ENCODE measurements around the gene TEPSIN.
"Not testable (repeated sequence)": the region's sequence is repeated elsewhere in the genome, so short reads cannot be mapped to it uniquely, and the experiment has no call there.

The TEPSIN gene

DNA sequence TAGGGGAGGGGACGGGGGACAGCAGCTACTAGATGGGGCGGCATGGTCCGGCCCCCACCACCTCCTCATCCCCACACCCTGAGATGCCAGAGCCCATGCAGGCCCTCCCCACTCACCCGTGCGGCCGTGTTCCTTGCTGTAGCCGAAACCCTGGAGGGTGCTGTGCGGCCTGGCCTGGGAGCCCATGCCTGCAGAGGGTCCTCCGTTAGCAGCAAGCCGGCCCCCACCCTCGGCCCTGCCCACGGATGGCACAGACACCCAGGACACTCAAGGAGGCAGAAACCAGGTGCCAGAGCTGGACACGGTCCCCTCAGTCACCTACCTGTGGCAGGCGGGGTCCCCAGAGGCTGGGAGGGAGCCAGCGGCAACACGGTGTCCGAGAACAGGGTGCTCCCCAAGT, 5.5 kb downstream of the TEPSIN start:
- Histone ChIP-seq H3K27me3 (no peaks in the 10 kb centered on the region), H3K27ac (no peak overlapping the region), H4K20me1 (peaks cover 64% of the 10 kb centered on the region), H3K36me3 (peaks cover 76% of the 10 kb centered on the region), H3K4me1 (peaks cover 18% of the 10 kb centered on the region), H3K9ac (no peak overlapping the region), H3K4me3 (no peak overlapping the region), H3K9me3 (no peaks in the 10 kb centered on the region), H3K4me2 (no peak overlapping the region)
- TF ChIP-seq Cebpa-rat (IDR thresholded peaks at IDR 0.05): no peak

GRCh38 chr17:81232616-81233241, 6.1 kb downstream of the TEPSIN start:
- no peak for TF ChIP-seq Cebpa-rat (IDR thresholded peaks at IDR 0.05)
- Histone ChIP-seq H3K4me3 (no peak overlapping the region), H3K27me3 (no peaks in the 10 kb centered on the region), H3K4me2 (no peak overlapping the region), H3K27ac (no peak overlapping the region), H4K20me1 (peaks cover 59% of the 10 kb centered on the region), H3K36me3 (peaks cover 80% of the 10 kb centered on the region), H3K9ac (no peak overlapping the region), H3K4me1 (peaks cover 12% of the 10 kb centered on the region), H3K9me3 (no peaks in the 10 kb centered on the region)

GRCh38 chr17:81231766-81232581, 6.9 kb downstream of the TEPSIN start:
- peaks cover 4% of the 10 kb centered on the region; the same call in 1 of the 2 replicates for H3K9me3 ChIP-seq
- H3K27ac ChIP-seq: no peak overlapping the region
- H3K9ac ChIP-seq: no peak overlapping the region
- peaks cover 51% of the 10 kb centered on the region for H4K20me1 ChIP-seq
- TF ChIP-seq Cebpa-rat (IDR thresholded peaks at IDR 0.05): no peak
- no peak overlapping the region for H3K4me3 ChIP-seq
- H3K27me3 ChIP-seq: no peaks in the 10 kb centered on the region
- H3K36me3 ChIP-seq: peaks cover 78% of the 10 kb centered on the region
- H3K4me1 ChIP-seq: peaks cover 5% of the 10 kb centered on the region; the same call in 1 of the 2 replicates
- H3K4me2 ChIP-seq: no peak overlapping the region

GRCh38 chr17:81231121-81231645, 7.7 kb downstream of the TEPSIN start:
- TF ChIP-seq Cebpa-rat (IDR thresholded peaks at IDR 0.05): no peak
- no peaks in the 10 kb centered on the region for H3K27me3 ChIP-seq
- peaks cover 43% of the 10 kb centered on the region for H4K20me1 ChIP-seq
- H3K4me1 ChIP-seq: no peaks in the 10 kb centered on the region
- H3K27ac ChIP-seq: no peak overlapping the region
- H3K9me3 ChIP-seq: peaks cover 4% of the 10 kb centered on the region; the same call in 1 of the 2 replicates
- H3K4me3 ChIP-seq: no peak overlapping the region
- H3K9ac ChIP-seq: no peak overlapping the region
- H3K4me2 ChIP-seq: no peak overlapping the region
- H3K36me3 ChIP-seq: peaks cover 70% of the 10 kb centered on the region

DNA sequence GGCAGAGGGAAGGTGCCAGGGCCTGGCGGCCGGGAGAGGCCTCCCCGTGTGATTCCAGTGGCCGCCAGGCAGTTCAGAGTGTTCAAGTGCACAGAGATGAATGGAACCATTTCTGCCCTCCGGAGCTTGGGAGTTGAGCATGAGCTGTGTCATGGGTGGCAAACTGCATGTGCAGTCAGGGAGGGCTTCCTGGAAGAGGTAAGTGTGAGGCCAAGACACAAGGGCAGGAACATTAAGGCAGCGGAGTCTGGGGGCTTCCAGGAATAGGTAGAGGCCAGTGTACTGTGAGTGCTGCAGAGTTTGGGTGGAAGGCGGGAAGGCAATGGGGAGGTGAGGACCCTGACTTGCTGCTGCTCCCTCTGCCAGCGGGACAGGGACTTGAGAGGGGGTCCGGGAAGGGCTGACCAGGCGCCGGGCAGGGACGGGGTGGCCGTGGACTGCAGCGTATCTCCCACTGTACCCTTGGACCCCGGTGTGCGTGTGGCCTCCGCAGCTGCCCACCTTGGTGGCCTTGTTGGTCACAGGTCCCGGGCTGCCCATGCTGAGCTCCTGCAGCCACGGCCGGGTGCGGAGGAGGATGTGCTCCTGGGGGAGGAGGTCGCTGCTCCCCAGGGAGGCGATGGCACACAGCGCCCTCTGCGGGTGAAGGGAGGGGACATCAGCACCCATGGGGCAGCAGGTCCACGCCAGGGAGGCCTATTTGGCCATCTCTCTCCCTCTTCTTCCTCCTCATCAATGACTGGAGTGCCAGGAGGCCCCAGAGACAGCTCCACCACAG, 8.6 kb downstream of the TEPSIN start:
- Histone ChIP-seq H3K4me1 (no peaks in the 10 kb centered on the region), H4K20me1 (peaks cover 34% of the 10 kb centered on the region), H3K27me3 (no peaks in the 10 kb centered on the region), H3K9me3 (peaks cover 4% of the 10 kb centered on the region; the same call in 1 of the 2 replicates), H3K27ac (no peak overlapping the region), H3K4me3 (no peak overlapping the region), H3K4me2 (no peak overlapping the region), H3K36me3 (peaks cover 63% of the 10 kb centered on the region), H3K9ac (no peak overlapping the region)
- no peak for TF ChIP-seq Cebpa-rat (IDR thresholded peaks at IDR 0.05)

DNA sequence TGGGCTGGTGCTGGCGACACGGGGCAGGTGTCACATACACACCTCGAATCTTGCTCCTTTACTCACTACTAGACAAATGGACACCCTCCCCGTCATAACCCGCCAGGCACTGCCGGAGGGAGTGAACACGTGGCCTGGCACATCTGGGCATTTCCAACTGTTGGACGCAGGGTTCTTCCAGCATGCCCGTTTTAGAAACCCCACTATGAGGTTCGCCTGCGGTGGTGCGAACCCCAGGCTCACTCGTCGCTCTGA, 9.3 kb downstream of the TEPSIN start:
- Histone ChIP-seq H3K27me3 (no peaks in the 10 kb centered on the region), H3K4me2 (no peak overlapping the region), H4K20me1 (peaks cover 28% of the 10 kb centered on the region), H3K36me3 (peaks cover 63% of the 10 kb centered on the region), H3K27ac (no peak overlapping the region), H3K4me3 (no peak overlapping the region), H3K9ac (no peak overlapping the region), H3K9me3 (peaks cover 4% of the 10 kb centered on the region; the same call in 1 of the 2 replicates), H3K4me1 (no peaks in the 10 kb centered on the region)
- no peak for TF ChIP-seq Cebpa-rat (IDR thresholded peaks at IDR 0.05)

- H3K27ac ChIP-seq: no peak overlapping the region
- H3K36me3 ChIP-seq: peaks cover 59% of the 10 kb centered on the region
These were observed 9.8 kb downstream of the TEPSIN start for GRCh38 chr17:81228834-81229665.

GRCh38 chr17:81228420-81228819, 10.4 kb downstream of the TEPSIN start:
- H3K27me3 ChIP-seq: no peaks in the 10 kb centered on the region
- H3K9me3 ChIP-seq: peaks cover 4% of the 10 kb centered on the region; the same call in 1 of the 2 replicates
- TF ChIP-seq Cebpa-rat (IDR thresholded peaks at IDR 0.05): no peak
- no peak overlapping the region for H3K4me3 ChIP-seq
- no peak overlapping the region for H3K9ac ChIP-seq
- 0 out of 2 replicates have a peak, but pooled peaks cover 17% of the 10 kb centered on the region for H4K20me1 ChIP-seq
- H3K36me3 ChIP-seq: peaks cover 52% of the 10 kb centered on the region
- no peak overlapping the region for H3K27ac ChIP-seq
- no peak overlapping the region for H3K4me2 ChIP-seq
- peaks cover 8% of the 10 kb centered on the region for H3K4me1 ChIP-seq

More at GRCh38 chr17:81228834-81229665, 9.8 kb downstream of the TEPSIN start:
- TF ChIP-seq Cebpa-rat (IDR thresholded peaks at IDR 0.05): no peak
- Histone ChIP-seq H3K9me3 (peaks cover 4% of the 10 kb centered on the region; the same call in 1 of the 2 replicates), H3K4me3 (no peak overlapping the region), H3K4me1 (peaks cover 1% of the 10 kb centered on the region), H4K20me1 (peaks cover 23% of the 10 kb centered on the region), H3K27me3 (no peaks in the 10 kb centered on the region), H3K9ac (no peak overlapping the region), H3K4me2 (no peak overlapping the region)

DNA sequence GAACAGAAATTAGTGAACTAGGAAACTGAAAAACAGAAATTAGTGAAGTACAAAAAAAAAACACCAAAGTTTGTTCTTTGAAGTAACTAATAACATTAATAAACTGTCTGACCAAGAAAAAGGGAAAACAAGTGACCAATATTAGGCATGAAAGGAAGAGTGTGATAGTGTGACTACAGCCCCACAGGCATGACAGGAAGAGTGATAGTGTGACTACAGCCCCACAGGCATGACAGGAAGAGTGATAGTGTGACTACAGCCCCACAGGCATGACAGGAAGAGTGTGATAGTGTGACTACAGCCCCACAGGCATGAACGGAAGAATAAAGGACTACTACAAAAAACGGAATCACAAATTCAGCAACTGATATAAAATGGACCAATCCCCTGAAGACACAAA, 11.2 kb downstream of the TEPSIN start:
- not testable (repeated sequence) for H3K27ac ChIP-seq

More for the DNA sequence above, 11.2 kb downstream of the TEPSIN start:
- H3K36me3 ChIP-seq: peaks cover 44% of the 10 kb centered on the region
- H3K4me2 ChIP-seq, H3K4me1 ChIP-seq, H4K20me1 ChIP-seq, H3K9me3 ChIP-seq, H3K9ac ChIP-seq, H3K4me3 ChIP-seq, H3K27me3 ChIP-seq: not testable (repeated sequence)
